Sciatic nerve (tissue), 2 donors: ENCODE results near the gene OR52N4. TPM values are rescaled to one million over a fixed set of nuclear protein-coding genes. Genes with fewer than 3 reads are reported as not detected.
A peak's percentile ranks its signal among the peaks of the same experiment; 100 is the strongest.
"Not testable (repeated sequence)": the region's sequence is repeated elsewhere in the genome, so short reads cannot be mapped to it uniquely, and the experiment has no call there.

ENCODE experiments used
- ATAC-seq: fragments of 200-7000 bp; cut with Tn5 transposase; one replicate; pipeline ENCODE4 v1.9.1; 2020; ENCODE audit warnings: mild to moderate bottlenecking, moderate library complexity
- DNase-seq: peaks from one replicate; pipeline ENCODE4 v3.0.0-alpha.2; 2020; ENCODE audit warnings: low spot score
- intact Hi-C: fragments of 100-400 bp; cut with DNase I; formaldehyde crosslinking; loops from one replicate; pipeline ENCODE4 v1.14.2; 2022
- total RNA-seq: library from RNA; stranded (reverse); fragmentation: NEBNext Ultra II Directional; extraction: Animal tissue kit (Norgen Biotek cat#: 25700); gene quantifications from one replicate; pipeline ENCODE4 v1.2.1, GENCODE V29; 2021
- donor health status: DM: no; HTN: no; CAD: no.
- donor health status: DM: no; HTN: no; CAD: no.

The OR52N4 gene
- 0.85 TPM for total RNA-seq

- DNase-seq (no peak), ATAC-seq (no peak)
- intact Hi-C loops: no loop called here
Measured at GRCh38 chr11:5753943-5754342, at the start of gene OR52N4. OR52N4 (plus strand) TSS chr11:5754243; CDS start chr11:5754741, 498 bp downstream.

GRCh38 chr11:5705688-5706087, 48.4 kb upstream of the OR52N4 start:
- DNase-seq: no peak
- intact Hi-C loops: no loop called here
- no peak for ATAC-seq

- DNase-seq (no peak), ATAC-seq (no peak)
- intact Hi-C loops: no loop called here
Measured at GRCh38 chr11:5712507-5712906, 41.5 kb upstream of the OR52N4 start.

- ATAC-seq (no peak), DNase-seq (no peak)
- intact Hi-C loops: no loop called here
Measured at GRCh38 chr11:5713695-5714094, 40.3 kb upstream of the OR52N4 start.

GRCh38 chr11:5716518-5716917, 37.5 kb upstream of the OR52N4 start:
- intact Hi-C loops, ATAC-seq, DNase-seq: not testable (repeated sequence)

- DNase-seq (no peak), ATAC-seq (no peak)
- intact Hi-C loops: no loop called here
Measured at GRCh38 chr11:5719703-5720495, 34.1 kb upstream of the OR52N4 start.

GRCh38 chr11:5722622-5723021, 31.4 kb upstream of the OR52N4 start:
- ATAC-seq: no peak

GRCh38 chr11:5726351-5726750, 27.7 kb upstream of the OR52N4 start:
- DNase-seq (no peak), ATAC-seq (no peak)
- intact Hi-C loops: no loop called here

More at GRCh38 chr11:5722622-5723021, 31.4 kb upstream of the OR52N4 start:
- intact Hi-C loops: no loop called here
- DNase-seq: no peak

GRCh38 chr11:5727691-5728090, 26.4 kb upstream of the OR52N4 start:
- DNase-seq: no peak

GRCh38 chr11:5736396-5736795, 17.6 kb upstream of the OR52N4 start, which contains the start of gene OR56B1:
OR56B1 (plus strand) TSS chr11:5736448; CDS start chr11:5736517, 69 bp downstream.
- intact Hi-C loops: no loop called here
- ATAC-seq (no peak), DNase-seq (no peak)

More at GRCh38 chr11:5727691-5728090, 26.4 kb upstream of the OR52N4 start:
- no peak for ATAC-seq
- intact Hi-C loops: no loop called here

- intact Hi-C loops: no loop called here
- ATAC-seq (peak; percentile 76), DNase-seq (no peak)
Measured at GRCh38 chr11:5737091-5737490, 17.0 kb upstream of the OR52N4 start.

- intact Hi-C loops: no loop called here
- DNase-seq: no peak
- peak; percentile 39 for ATAC-seq
Measured at GRCh38 chr11:5737670-5738392, 16.2 kb upstream of the OR52N4 start.

GRCh38 chr11:5738431-5738830, 15.6 kb upstream of the OR52N4 start:
- DNase-seq: no peak
- intact Hi-C loops: no loop called here
- ATAC-seq: no peak

GRCh38 chr11:5746614-5747013, 7.4 kb upstream of the OR52N4 start:
- ATAC-seq: no peak
- no peak for DNase-seq
- intact Hi-C loops: no loop called here

GRCh38 chr11:5749836-5750235, 4.2 kb upstream of the OR52N4 start:
- ATAC-seq (no peak), DNase-seq (no peak)
- intact Hi-C loops: no loop called here

GRCh38 chr11:5767056-5767455, 13.0 kb downstream of the OR52N4 start:
- intact Hi-C loops: no loop called here
- DNase-seq: no peak
- no peak for ATAC-seq

- intact Hi-C loops: no loop called here
- ATAC-seq: no peak
- DNase-seq: no peak
Measured at GRCh38 chr11:5783255-5783654, 29.2 kb downstream of the OR52N4 start, which contains the start of gene OR52N5. OR52N5 (minus strand) TSS chr11:5783355; CDS start chr11:5778634, 4,721 bp downstream.

GRCh38 chr11:5791165-5791564, 37.1 kb downstream of the OR52N4 start, which contains the start of gene OR52N1:
OR52N1 (minus strand) TSS chr11:5791265; CDS start chr11:5788816, 2,449 bp downstream.
- intact Hi-C loops: no loop called here
- ATAC-seq: no peak
- DNase-seq: no peak

- no peak for DNase-seq
- intact Hi-C loops: no loop called here
- ATAC-seq: no peak
Measured at GRCh38 chr11:5796541-5796940, 42.5 kb downstream of the OR52N4 start.

- ATAC-seq: no peak
- DNase-seq: no peak
- intact Hi-C loops: loop anchor here (10.0 kb wide), 2 partner anchors 209 to 329 kb away; partner anchors contain the start of gene TRIM6
Measured at GRCh38 chr11:5803982-5804381, 49.9 kb downstream of the OR52N4 start.
